Ascending aorta (tissue), 2 donors: ENCODE data around the gene TP53INP2. TPM values are rescaled to one million over a fixed set of nuclear protein-coding genes. Genes with fewer than 3 reads are reported as not detected.
"Not testable (repeated sequence)": the region's sequence is repeated elsewhere in the genome, so short reads cannot be mapped to it uniquely, and the experiment has no call there.

Experiments used
- DNase-seq, 2 donors: peaks; one replicate each; pipeline ENCODE4 v3.0.0-alpha.2; 2019; ENCODE audit warnings: low spot score in 2 of 2
- H3K27ac ChIP-seq, 2 donors: fragments of 200-600 bp; sonication (generic); one replicate each; pipeline ENCODE4 v1.5.1; 2016 to 2017; ENCODE audit warnings: mild to moderate bottlenecking in 1 of 2
- H3K27me3 ChIP-seq: fragments of 200-600 bp; sonication (generic); one replicate; pipeline ENCODE4 v1.5.1; 2017
- H3K36me3 ChIP-seq, 2 donors: fragments of 200-600 bp; sonication (generic); one replicate each; pipeline ENCODE4 v1.5.1; 2016
- H3K4me1 ChIP-seq, 2 donors: fragments of 200-600 bp; sonication (generic); one replicate each; pipeline ENCODE4 v1.5.1; 2016 to 2017; ENCODE audit warnings: mild to moderate bottlenecking in 1 of 2
- H3K4me3 ChIP-seq, 2 donors: fragments of 200-600 bp; sonication (generic); one replicate each; pipeline ENCODE4 v1.5.1; 2016 to 2017; ENCODE audit warnings: mild to moderate bottlenecking in 1 of 2
- H3K9me3 ChIP-seq, 2 donors: fragments of 200-600 bp; sonication (generic); one replicate each; pipeline ENCODE4 v1.5.1; 2016
- CTCF ChIP-seq, 3 experiments: fragments of 200-600 bp in 2 of 3; fragments of 450-650 bp in 1 of 3; sonication (generic) in 2 of 3; IDR thresholded peaks; one replicate each; pipeline ENCODE4 v1.5.1; 2016 to 2019; ENCODE audit warnings: antibody characterized with exemption in 3 of 3, mild to moderate bottlenecking in 1 of 3, moderate library complexity in 1 of 3
- intact Hi-C: fragments of 100-400 bp; cut with DNase I; formaldehyde crosslinking; loops from one replicate; pipeline ENCODE4 v1.15.1; 2023
- total RNA-seq: library from RNA; depleted of rRNA; stranded (reverse); fragments of >200 nt; gene quantifications from one replicate; pipeline ENCODE4 v1.1.0, GENCODE V29; 2016

The TP53INP2 gene, protein sequence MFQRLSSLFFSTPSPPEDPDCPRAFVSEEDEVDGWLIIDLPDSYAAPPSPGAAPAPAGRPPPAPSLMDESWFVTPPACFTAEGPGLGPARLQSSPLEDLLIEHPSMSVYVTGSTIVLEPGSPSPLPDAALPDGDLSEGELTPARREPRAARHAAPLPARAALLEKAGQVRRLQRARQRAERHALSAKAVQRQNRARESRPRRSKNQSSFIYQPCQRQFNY
- total RNA-seq, result 6.2 TPM

GRCh38 chr20:34704177-34705007 is at the start of gene TP53INP2:
TSS of gene TP53INP2 (plus strand) at chr20:34704344. CDS start at chr20:34708740, 4,396 bp downstream.
- peaks cover 5 to 12% of the 10 kb centered on the region in 2 donors for H3K4me1 ChIP-seq
- intact Hi-C loops, result loop anchor here (1.0 to 10.0 kb wide), 7 partner anchors 27 to 1040 kb away; partner anchors contain the start of genes ACSS2, DYNLRB1, EIF2S2 and MAP1LC3A
- no peak for TF ChIP-seq CTCF (IDR thresholded peaks at IDR 0.05)

GRCh38 chr20:34658654-34659053 is 45.5 kb upstream of the TP53INP2 start:
- H3K9me3 ChIP-seq, H3K4me1 ChIP-seq, intact Hi-C loops, H3K4me3 ChIP-seq, DNase-seq, H3K27ac ChIP-seq, H3K36me3 ChIP-seq, H3K27me3 ChIP-seq: not testable (repeated sequence)

More at GRCh38 chr20:34704177-34705007, at the start of gene TP53INP2:
- H3K9me3 ChIP-seq, result no peaks in the 10 kb centered on the region
- DNase-seq, result peak; percentile 82 to 97
- peak within 1 kb of the TSS; percentile 76 to 85 for H3K4me3 ChIP-seq
- no peaks in the 10 kb centered on the region for H3K27me3 ChIP-seq
- H3K36me3 ChIP-seq, result no peaks in the 10 kb centered on the region
- H3K27ac ChIP-seq, result peak within 1 kb of the TSS; percentile 98 to 99

DNA sequence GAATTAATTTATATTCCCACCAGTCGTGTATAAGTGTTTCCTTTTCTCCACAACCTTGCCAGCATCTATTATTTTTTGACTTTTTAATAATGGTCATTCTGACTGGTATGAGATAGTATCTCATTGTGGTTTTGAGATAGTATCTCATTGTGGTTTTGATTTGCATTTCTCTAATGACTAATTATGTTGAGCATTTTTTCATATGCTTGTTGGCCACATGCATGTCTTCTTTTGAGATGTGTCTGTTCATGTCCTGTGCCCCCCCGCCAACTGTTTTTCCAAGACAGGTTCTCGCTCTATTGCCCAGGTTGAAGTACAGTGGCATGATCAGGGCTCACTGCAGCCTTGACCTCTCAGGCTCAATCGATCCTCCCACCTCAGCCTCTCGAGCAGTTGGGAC is 42.3 kb upstream of the TP53INP2 start:
- H3K27ac ChIP-seq, H3K4me3 ChIP-seq, intact Hi-C loops, H3K4me1 ChIP-seq, H3K27me3 ChIP-seq, DNase-seq, H3K9me3 ChIP-seq, H3K36me3 ChIP-seq: not testable (repeated sequence)

DNA sequence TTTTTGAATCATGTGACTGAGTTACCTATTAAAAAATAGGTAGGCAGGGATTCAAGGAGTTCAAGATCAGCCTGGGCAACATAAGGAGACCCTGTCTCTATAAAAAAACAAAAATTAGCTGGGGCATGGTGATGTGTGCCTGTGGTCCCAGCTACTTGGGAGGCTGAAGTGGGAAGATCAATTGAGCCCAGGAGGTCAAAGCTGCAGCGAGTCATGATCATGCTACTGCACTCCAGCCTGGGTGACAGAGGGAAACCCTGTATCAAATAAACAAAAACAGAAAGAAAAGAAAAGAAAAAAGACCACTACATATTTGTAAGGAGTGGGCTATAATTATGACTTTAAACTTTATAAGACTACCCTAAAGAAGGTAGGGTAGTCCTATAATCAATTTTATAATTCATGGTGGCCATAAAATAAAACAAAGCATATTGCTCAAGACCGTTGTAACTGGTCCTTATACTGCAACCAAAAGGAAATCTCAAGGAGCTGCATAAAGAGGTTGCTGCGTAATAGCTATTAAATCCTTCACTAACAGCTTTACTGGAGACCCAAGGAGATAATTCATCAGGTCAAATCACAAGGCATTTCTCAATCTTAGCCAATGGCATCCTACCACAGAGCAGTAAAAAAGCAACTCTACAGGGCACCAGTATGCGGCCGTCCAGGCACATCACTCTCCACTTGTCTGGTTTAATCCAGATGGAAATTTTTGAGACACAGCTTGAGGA is 40.8 kb upstream of the TP53INP2 start:
- intact Hi-C loops, result no loop called here
- Histone ChIP-seq H3K27me3 (no peaks in the 10 kb centered on the region), H3K27ac (no peak overlapping the region), H3K4me1 (no peaks in the 10 kb centered on the region), H3K36me3 (no peaks in the 10 kb centered on the region), H3K4me3 (no peak overlapping the region), H3K9me3 (no peaks in the 10 kb centered on the region)
- no peak for DNase-seq
- TF ChIP-seq CTCF (IDR thresholded peaks at IDR 0.05), result no peak

GRCh38 chr20:34664751-34665150 is 39.4 kb upstream of the TP53INP2 start:
- H3K36me3 ChIP-seq, DNase-seq, H3K9me3 ChIP-seq, H3K27ac ChIP-seq, intact Hi-C loops, H3K27me3 ChIP-seq, H3K4me1 ChIP-seq, H3K4me3 ChIP-seq: not testable (repeated sequence)

- no peaks in the 10 kb centered on the region for H3K9me3 ChIP-seq
- intact Hi-C loops, result no loop called here
- H3K27ac ChIP-seq, result no peak overlapping the region
- H3K4me3 ChIP-seq, result no peak overlapping the region
- DNase-seq, result no peak
- H3K27me3 ChIP-seq, result no peaks in the 10 kb centered on the region
- TF ChIP-seq CTCF (IDR thresholded peaks at IDR 0.05), result no peak
- H3K36me3 ChIP-seq, result no peaks in the 10 kb centered on the region
- H3K4me1 ChIP-seq, result no peaks in the 10 kb centered on the region
These were observed 35.0 kb upstream of the TP53INP2 start for GRCh38 chr20:34669094-34669493.

- intact Hi-C loops, result no loop called here
- Histone ChIP-seq H3K27ac (no peak overlapping the region), H3K9me3 (no peaks in the 10 kb centered on the region), H3K4me3 (no peak overlapping the region), H3K36me3 (no peaks in the 10 kb centered on the region), H3K4me1 (peaks cover 0 to 2% of the 10 kb centered on the region in 2 donors), H3K27me3 (no peaks in the 10 kb centered on the region)
- DNase-seq, result no peak
- TF ChIP-seq CTCF (IDR thresholded peaks at IDR 0.05), result no peak
These were observed 30.7 kb upstream of the TP53INP2 start for GRCh38 chr20:34673412-34673811.
